NOMO-1 (cell line): ENCODE measurements around the gene DNAJC27.
A peak's percentile ranks its signal among the peaks of the same experiment; 100 is the strongest.

ENCODE experiments used
- DNase-seq, 2 experiments: peaks; one replicate each; lab custom pipeline; 2025; ENCODE audit not compliant: unreplicated experiment in 2 of 2; lab: John Stamatoyannopoulos, UW

The DNAJC27 gene

GRCh38 chr2:24926602-24927252 is 45.0 kb downstream of the DNAJC27 start:
- DNase-seq = no peak

- DNase-seq = no peak
Observed at GRCh38 chr2:24926220-24926601, 45.5 kb downstream of the DNAJC27 start.

- no peak for DNase-seq
Observed at GRCh38 chr2:24925815-24926214, 45.9 kb downstream of the DNAJC27 start.

- no peak for DNase-seq
Observed at GRCh38 chr2:24924732-24925131, 47.0 kb downstream of the DNAJC27 start.

- no peak for DNase-seq
Observed at GRCh38 chr2:24924266-24924665, 47.5 kb downstream of the DNAJC27 start.

GRCh38 chr2:24923106-24923505 is 48.6 kb downstream of the DNAJC27 start:
- DNase-seq = no peak

GRCh38 chr2:24922556-24922955 is 49.2 kb downstream of the DNAJC27 start:
- no peak for DNase-seq

- peak in 1 of 2 experiments; percentile 19 for DNase-seq
Observed at GRCh38 chr2:24920809-24921441, 50.8 kb downstream of the DNAJC27 start.

- DNase-seq = peak; percentile 15 to 22
Observed at GRCh38 chr2:24920098-24920808, 51.5 kb downstream of the DNAJC27 start, which contains the start of gene ADCY3. ADCY3 (minus strand) TSS chr2:24920237; CDS start chr2:24918987, 1,250 bp downstream.

- no peak for DNase-seq
Observed at GRCh38 chr2:24919506-24920097, 52.2 kb downstream of the DNAJC27 start.

GRCh38 chr2:24919037-24919505 is 52.7 kb downstream of the DNAJC27 start:
- peak; percentile 8 to 9 for DNase-seq

GRCh38 chr2:24918326-24919036 is 53.3 kb downstream of the DNAJC27 start:
- DNase-seq = no peak

- no peak for DNase-seq
Observed at GRCh38 chr2:24917731-24918325, 53.9 kb downstream of the DNAJC27 start.

GRCh38 chr2:24917086-24917485 is 54.7 kb downstream of the DNAJC27 start:
- no peak for DNase-seq

- no peak for DNase-seq
Observed at GRCh38 chr2:24915796-24916195, 56.0 kb downstream of the DNAJC27 start.

GRCh38 chr2:24915175-24915574 is 56.6 kb downstream of the DNAJC27 start:
- no peak for DNase-seq

- no peak for DNase-seq
Observed at GRCh38 chr2:24914713-24915112, 57.0 kb downstream of the DNAJC27 start.

- DNase-seq = no peak
Observed at GRCh38 chr2:24913911-24914310, 57.8 kb downstream of the DNAJC27 start.

GRCh38 chr2:24912986-24913385 is 58.8 kb downstream of the DNAJC27 start:
- no peak for DNase-seq

- no peak for DNase-seq
Observed at GRCh38 chr2:24912523-24912922, 59.2 kb downstream of the DNAJC27 start.
